HG02943 (cell line): ENCODE results near the gene PFKP.

Source experiments
- ATAC-seq: cut with Tn5 transposase; IDR thresholded peaks from one replicate; pipeline ENCODE4 v1.9.1; 2021; ENCODE audit warnings: mild to moderate bottlenecking, low read depth, moderate library complexity; ENCODE audit not compliant: unreplicated experiment

The PFKP gene

DNA sequence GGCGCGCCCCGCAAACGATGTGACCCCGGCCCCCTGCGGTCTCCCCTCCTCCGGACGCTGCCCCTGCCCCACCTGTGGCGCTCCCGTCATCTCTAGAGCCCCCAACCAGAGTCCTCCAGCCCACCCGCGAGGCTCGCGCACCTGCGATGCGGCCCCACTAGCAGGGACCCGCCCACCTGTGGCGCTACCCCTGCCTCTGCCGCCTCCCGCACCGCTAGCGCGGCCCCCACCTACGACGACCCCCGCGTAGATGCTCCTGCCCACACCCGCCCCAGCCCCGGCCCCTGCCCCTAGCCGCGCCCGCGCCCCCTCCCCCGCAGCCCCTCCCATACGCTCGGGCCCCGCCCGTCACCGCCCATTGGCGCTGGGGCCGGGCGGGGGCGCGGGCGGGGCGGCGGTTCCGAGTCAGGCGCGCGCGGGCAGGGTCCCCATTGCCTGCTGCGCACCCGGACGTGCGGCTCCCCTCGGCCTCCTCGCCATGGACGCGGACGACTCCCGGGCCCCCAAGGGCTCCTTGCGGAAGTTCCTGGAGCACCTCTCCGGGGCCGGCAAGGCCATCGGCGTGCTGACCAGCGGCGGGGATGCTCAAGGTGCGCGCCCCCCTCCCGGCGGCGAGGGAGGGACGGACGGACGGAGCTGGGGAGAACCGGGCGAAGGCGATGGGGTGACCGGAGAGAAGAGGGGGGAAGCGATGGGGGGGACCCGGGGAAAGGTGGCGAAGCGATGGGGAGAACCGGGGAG lies at the start of gene PFKP:
PFKP (plus strand) TSS at position 431 of the 741 bp plus-strand sequence; CDS start at position 479, 48 bp downstream.
- peak; percentile 33 for ATAC-seq

DNA sequence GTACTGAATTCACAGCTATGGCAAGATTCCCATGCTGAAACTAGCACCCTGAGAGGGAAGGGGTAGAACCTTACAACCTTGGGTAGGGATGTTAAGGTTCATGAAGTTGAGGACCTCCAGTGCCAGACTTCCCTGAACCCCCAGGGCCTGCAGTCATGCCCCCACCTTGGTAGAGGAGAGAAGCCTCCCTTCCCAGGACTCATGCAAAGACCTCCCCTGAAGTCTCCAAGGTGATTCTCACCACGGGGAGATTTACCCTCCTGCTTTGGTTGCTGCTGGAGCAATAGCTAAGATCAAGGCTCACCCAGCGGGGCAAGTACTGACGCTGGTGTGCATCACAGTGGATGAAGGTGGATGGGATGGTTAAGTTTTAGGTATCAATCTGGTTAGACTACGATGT lies 49.1 kb upstream of the PFKP start:
- no peak for ATAC-seq

DNA sequence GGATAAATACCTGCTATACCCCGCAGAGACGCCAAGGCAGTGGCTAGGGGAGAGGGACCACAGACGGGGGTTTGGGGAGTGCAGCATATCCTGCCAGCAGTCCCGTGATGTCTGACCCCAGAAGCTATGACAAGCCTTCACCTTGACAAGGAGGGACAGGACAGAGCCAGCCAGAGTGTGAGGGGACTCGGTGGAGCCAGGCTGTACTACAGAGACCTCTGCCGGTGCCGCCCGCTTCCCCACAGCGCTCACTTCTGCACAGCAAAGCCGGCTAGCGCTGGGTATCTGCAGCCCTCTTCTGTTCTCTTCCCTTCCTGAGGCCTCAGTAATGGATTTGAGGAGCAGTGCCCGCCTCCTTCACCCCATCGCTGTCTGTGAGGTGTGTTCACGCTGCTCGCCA lies 47.0 kb upstream of the PFKP start:
- ATAC-seq: no peak

GRCh38 chr10:3020881-3021280 lies 46.5 kb upstream of the PFKP start:
- no peak for ATAC-seq

DNA sequence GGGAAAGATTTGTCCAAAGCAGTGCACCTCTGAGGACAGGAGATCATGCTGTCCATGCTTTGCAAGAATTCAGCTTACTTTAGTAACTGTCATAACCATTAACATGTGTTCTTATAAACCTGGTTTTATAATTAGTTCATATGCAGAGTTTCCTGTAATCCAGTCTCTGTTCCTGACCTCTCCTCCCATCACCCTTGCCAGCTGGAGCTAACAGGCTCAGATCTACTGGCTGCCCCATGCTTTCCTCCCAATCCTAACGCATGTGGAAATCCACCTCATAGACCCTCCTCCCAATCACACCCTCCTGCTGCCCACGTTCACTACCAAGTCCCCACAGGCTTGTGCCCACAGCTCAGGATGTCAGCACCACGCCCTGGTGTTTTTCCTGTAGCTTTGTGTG lies 45.3 kb upstream of the PFKP start:
- no peak for ATAC-seq

DNA sequence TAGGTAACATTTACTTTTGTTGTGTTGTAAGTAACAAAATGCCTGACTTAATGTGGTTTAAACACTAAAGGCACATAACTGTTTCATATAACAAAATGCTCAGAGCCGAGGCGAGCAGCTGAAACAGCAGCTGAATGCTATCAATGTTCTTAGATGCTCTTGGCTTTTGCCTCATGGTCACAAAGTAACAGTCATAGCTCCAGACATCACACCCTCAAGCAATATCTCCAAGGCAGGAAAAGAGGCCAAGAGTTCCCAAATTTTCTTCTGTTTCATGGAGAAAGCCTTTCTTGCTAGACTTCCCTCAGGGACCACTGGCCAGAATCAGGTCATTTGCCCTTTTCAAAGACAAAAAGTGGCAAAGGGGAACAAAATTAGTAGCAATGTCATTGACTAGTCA lies 43.5 kb upstream of the PFKP start:
- ATAC-seq: no peak

GRCh38 chr10:3025026-3025683 lies 42.2 kb upstream of the PFKP start:
- ATAC-seq: no peak

GRCh38 chr10:3027866-3028265 lies 39.5 kb upstream of the PFKP start:
- ATAC-seq: no peak

DNA sequence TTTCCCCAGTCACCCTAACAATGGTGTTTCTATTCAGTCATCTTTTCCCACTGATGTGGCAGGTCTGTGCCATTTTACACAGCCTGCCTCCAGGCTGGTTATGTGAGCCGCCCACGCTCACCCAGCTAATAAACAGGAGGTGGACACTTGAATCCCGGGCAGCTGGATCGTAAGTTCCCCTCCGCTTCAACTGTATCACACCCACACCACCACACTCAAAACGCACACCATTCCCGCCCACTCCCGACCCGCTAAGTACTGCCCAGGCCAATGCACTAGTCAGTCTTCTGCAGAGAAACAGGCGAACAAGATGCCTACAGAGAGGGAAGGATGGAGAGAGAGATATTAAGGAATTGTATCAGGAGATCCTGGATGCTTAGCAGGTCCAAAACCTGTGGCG lies 38.9 kb upstream of the PFKP start:
- ATAC-seq: no peak

DNA sequence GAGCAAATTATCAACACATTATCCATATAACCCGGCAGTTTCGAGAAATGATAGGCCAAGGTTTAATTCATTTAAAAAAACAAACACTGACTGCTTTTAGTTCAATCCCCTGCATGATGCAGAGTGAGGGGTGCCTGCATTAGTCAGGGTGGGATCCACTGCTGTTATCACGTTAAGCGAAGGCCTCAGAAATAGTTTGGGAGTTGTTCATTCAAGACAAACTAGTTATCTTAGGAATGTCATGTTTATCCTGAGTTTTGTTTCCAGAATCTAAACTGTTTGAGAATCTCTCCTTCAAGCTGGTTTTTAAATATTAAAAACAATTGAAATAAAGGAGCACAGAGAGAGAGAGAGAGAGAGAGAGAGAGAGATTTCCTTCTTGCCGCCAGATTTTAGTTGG lies 36.6 kb upstream of the PFKP start:
- no peak for ATAC-seq

GRCh38 chr10:3031490-3031889 lies 35.9 kb upstream of the PFKP start:
- ATAC-seq: no peak

- ATAC-seq: no peak
Measured at GRCh38 chr10:3033925-3034324, 33.4 kb upstream of the PFKP start.

GRCh38 chr10:3034616-3035015 lies 32.7 kb upstream of the PFKP start:
- no peak for ATAC-seq

- peak; percentile 95 for ATAC-seq
Measured at GRCh38 chr10:3036155-3037021, 31.0 kb upstream of the PFKP start.

DNA sequence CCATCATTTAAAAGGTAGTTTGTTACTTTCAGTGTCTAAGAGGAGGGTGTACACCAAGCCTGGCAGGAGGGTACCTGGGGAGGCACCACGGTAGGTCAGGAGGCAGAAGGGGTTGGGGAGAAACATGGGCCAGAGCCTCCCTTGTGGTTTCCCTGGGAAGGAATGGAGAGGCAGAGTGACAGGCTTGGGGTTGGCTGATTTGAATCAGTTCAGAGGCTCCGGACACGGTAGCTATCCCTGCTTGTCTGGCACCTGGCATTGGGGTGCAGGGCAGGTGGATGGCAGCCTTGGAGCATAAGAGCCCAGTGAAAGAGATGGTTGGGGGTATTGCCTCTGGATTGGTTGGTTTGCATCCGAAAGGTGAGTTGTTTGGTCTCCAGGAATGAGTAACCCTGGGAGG lies 30.2 kb upstream of the PFKP start:
- no peak for ATAC-seq

DNA sequence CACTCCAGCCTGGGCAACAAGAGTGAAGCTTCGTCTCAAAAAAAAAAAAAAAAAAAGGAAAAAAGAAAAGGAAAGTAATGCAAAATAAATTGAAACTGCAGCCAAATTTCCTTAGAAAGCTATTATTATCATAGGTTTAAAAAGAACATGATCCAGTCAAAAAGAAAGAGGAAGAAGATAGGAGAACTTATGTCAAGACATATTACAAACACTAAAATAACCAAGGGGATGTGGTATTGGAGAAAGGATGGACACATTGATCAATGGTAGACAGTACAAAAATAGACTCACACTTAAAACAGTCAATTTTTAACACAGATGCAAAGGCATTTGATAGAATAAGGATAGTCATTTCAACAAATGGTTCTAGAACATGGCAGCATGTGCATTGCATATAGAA lies 27.3 kb upstream of the PFKP start:
- ATAC-seq: no peak

- ATAC-seq: no peak
Measured at GRCh38 chr10:3042589-3042988, 24.8 kb upstream of the PFKP start.

- peak; percentile 77 for ATAC-seq
Measured at GRCh38 chr10:3043512-3044368, 23.6 kb upstream of the PFKP start.

DNA sequence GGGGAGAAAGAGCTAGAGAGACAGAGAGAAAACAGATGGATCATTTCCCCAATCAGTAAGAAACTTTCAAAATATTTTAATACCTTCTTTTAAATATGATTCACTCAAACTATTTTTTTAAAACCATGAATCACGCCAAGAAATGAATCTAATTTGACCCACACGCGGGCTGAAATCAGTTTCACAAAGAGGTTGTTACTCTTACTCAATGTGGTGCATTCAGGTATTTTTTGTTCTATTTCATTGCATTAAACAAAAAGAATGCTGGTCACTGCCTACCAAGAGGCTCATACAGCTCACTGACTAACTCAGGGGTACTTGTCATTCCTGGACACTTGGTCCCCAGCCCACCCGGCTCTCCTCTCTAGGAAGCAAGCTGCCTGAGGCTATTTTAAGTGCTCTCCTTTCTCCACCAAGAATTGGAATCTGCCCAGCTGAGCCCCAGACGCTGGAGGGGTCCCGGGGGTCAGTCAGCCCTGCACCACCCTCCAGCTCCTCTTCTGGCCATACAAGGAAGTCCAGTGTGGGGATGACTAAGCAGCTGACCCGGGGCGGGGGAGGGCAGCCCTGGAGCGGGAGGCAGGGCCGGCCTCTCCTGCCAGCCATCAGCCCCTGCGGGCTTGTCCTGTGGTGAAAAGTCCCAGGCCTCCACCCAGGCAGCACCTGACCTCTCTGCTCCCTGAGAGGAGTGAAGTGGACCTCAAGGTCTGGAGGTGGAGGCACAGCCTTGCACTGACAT lies 21.7 kb upstream of the PFKP start:
- no peak for ATAC-seq
